Loucy (cell line): ENCODE data around the gene CD164.

Source experiments
- H2AFZ ChIP-seq: fragments of 200-600 bp; sonication (generic); 2 replicates; pipeline ENCODE4 v1.6.0; 2016; ENCODE audit warnings: antibody characterized with exemption, mild to moderate bottlenecking, low read length, moderate library complexity
- H3F3A ChIP-seq: fragments of 200-600 bp; 2 replicates; pipeline ENCODE4 v1.6.0; 2016; ENCODE audit warnings: antibody characterized with exemption, low read depth, mild to moderate bottlenecking
- H3K27me3 ChIP-seq: fragments of 200-600 bp; sonication (generic); 2 replicates; pipeline ENCODE4 v1.6.1; 2014; ENCODE audit warnings: low read length, mild to moderate bottlenecking; ENCODE audit not compliant: insufficient read depth, poor library complexity, severe bottlenecking
- H3K36me3 ChIP-seq: fragments of 200-600 bp; sonication (generic); 2 replicates; pipeline ENCODE4 v1.6.1; 2016; ENCODE audit warnings: low read length; ENCODE audit not compliant: insufficient read depth
- H3K4me1 ChIP-seq: fragments of 200-600 bp; sonication (generic); 2 replicates; pipeline ENCODE4 v1.5.1; 2014; ENCODE audit warnings: low read length, mild to moderate bottlenecking; ENCODE audit not compliant: insufficient read depth, poor library complexity, severe bottlenecking
- H3K4me2 ChIP-seq: fragments of 200-600 bp; sonication (generic); 2 replicates; pipeline ENCODE4 v1.6.0; 2014; ENCODE audit warnings: antibody characterized with exemption, low read length, low read depth, mild to moderate bottlenecking; ENCODE audit not compliant: poor library complexity, severe bottlenecking
- H3K4me3 ChIP-seq: fragments of 200-600 bp; sonication (generic); 2 replicates; pipeline ENCODE4 v1.5.1; 2014; ENCODE audit warnings: low read length, mild to moderate bottlenecking, mixed read lengths; ENCODE audit not compliant: poor library complexity, severe bottlenecking
- H3K79me2 ChIP-seq: fragments of 200-600 bp; sonication (generic); 2 replicates; pipeline ENCODE4 v1.6.1; 2014; ENCODE audit warnings: low read length; ENCODE audit not compliant: insufficient read depth
- H3K9ac ChIP-seq: fragments of 200-600 bp; sonication (generic); 2 replicates; pipeline ENCODE4 v1.6.0; 2014; ENCODE audit warnings: mild to moderate bottlenecking, low read depth, low read length, moderate library complexity; ENCODE audit not compliant: poor library complexity, severe bottlenecking
- H3K9me2 ChIP-seq: fragments of 200-600 bp; sonication (generic); replicated peaks from 2 replicates; pipeline ENCODE4 v1.6.1; 2016; ENCODE audit warnings: low read depth, low read length, mixed read lengths
- H3K9me3 ChIP-seq: fragments of 200-600 bp; sonication (generic); 2 replicates; pipeline ENCODE4 v1.6.1; 2014; ENCODE audit warnings: mild to moderate bottlenecking, antibody characterized with exemption, low read length, low read depth; ENCODE audit not compliant: insufficient read depth
- H4K20me1 ChIP-seq: fragments of 200-600 bp; sonication (generic); 2 replicates; pipeline ENCODE4 v1.6.0; 2014; ENCODE audit warnings: antibody characterized with exemption, low read length, mild to moderate bottlenecking; ENCODE audit not compliant: insufficient read depth, poor library complexity, severe bottlenecking
- EZH2phosphoT487 ChIP-seq: fragments of 200-600 bp; IDR thresholded peaks from 2 replicates; pipeline ENCODE4 v1.6.1; 2018; ENCODE audit warnings: antibody characterized with exemption, mild to moderate bottlenecking, moderate library complexity, borderline replicate concordance
- TF ChIP-seq, protein P1 (sequence below): fragments of 200-600 bp; sonication (generic); conservative IDR thresholded peaks from 2 replicates; pipeline ENCODE4 v1.5.1; 2014; ENCODE audit warnings: mild to moderate bottlenecking, antibody characterized with exemption, low read length

The CD164 gene

DNA sequence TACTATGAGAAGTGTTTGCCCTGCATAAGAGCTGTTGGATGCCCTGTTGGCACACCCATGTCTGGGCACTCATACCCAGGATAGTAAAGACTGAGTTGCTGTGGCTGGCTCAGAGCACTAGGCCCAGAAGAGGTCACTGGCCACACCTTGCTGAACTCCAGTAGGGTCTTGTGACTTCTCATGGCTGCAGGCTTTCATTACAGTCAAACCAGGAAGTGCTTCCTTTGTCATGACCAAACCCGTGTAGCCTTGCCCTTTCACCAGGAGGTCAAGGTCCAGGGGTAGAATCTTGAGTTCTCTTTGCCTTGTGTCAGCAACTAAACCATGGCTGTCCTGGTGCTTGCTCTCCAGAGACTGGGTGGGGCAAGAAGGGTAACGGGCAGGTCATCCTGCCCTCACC, 49.5 kb downstream of the CD164 start:
- no peaks in the 10 kb centered on the region for H3F3A ChIP-seq
- H2AFZ ChIP-seq = peak overlapping the region; percentile 72
- peaks cover 10% of the 10 kb centered on the region for H3K4me1 ChIP-seq
- no peaks in the 10 kb centered on the region for H3K9me2 ChIP-seq
- H3K36me3 ChIP-seq = no peaks in the 10 kb centered on the region
- H4K20me1 ChIP-seq = no peaks in the 10 kb centered on the region
- H3K4me3 ChIP-seq = no peak overlapping the region
- H3K4me2 ChIP-seq = no peak overlapping the region
- no peak overlapping the region for H3K9ac ChIP-seq
- no peaks in the 10 kb centered on the region for H3K27me3 ChIP-seq
- H3K9me3 ChIP-seq = no peaks in the 10 kb centered on the region
- H3K79me2 ChIP-seq = no peaks in the 10 kb centered on the region
- TF ChIP-seq, protein P1, sequence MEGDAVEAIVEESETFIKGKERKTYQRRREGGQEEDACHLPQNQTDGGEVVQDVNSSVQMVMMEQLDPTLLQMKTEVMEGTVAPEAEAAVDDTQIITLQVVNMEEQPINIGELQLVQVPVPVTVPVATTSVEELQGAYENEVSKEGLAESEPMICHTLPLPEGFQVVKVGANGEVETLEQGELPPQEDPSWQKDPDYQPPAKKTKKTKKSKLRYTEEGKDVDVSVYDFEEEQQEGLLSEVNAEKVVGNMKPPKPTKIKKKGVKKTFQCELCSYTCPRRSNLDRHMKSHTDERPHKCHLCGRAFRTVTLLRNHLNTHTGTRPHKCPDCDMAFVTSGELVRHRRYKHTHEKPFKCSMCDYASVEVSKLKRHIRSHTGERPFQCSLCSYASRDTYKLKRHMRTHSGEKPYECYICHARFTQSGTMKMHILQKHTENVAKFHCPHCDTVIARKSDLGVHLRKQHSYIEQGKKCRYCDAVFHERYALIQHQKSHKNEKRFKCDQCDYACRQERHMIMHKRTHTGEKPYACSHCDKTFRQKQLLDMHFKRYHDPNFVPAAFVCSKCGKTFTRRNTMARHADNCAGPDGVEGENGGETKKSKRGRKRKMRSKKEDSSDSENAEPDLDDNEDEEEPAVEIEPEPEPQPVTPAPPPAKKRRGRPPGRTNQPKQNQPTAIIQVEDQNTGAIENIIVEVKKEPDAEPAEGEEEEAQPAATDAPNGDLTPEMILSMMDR = no peak
- TF ChIP-seq EZH2phosphoT487 = no peak

DNA sequence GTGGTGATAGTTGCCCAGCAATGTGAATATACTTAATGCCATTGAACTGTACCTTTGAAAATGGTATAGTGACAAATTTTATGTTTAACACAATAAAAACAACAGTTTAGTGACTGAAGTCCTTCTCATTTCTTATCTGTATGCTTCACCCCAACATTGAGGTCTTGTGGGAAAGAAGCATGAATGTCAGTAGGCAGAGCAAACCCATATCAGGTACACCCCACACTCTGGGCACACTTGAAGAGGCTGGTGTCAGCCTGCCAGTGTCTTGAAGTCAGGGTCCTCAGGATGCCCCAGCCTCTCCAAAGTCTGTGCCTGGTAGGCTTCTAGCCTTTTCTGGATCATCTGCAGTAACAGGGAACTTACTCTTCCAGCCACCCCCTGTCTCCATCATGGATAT, 51.2 kb downstream of the CD164 start:
- Histone ChIP-seq H3K9me2 (no peaks in the 10 kb centered on the region), H4K20me1 (no peaks in the 10 kb centered on the region), H3K9me3 (no peaks in the 10 kb centered on the region), H3K36me3 (no peaks in the 10 kb centered on the region), H3K4me2 (no peak overlapping the region), H3K9ac (no peak overlapping the region), H3F3A (no peaks in the 10 kb centered on the region), H2AFZ (no peak overlapping the region), H3K79me2 (no peaks in the 10 kb centered on the region), H3K27me3 (no peaks in the 10 kb centered on the region), H3K4me1 (peaks cover 10% of the 10 kb centered on the region), H3K4me3 (no peak overlapping the region)
- TF ChIP-seq, protein P1 = no peak
- no peak for TF ChIP-seq EZH2phosphoT487

DNA sequence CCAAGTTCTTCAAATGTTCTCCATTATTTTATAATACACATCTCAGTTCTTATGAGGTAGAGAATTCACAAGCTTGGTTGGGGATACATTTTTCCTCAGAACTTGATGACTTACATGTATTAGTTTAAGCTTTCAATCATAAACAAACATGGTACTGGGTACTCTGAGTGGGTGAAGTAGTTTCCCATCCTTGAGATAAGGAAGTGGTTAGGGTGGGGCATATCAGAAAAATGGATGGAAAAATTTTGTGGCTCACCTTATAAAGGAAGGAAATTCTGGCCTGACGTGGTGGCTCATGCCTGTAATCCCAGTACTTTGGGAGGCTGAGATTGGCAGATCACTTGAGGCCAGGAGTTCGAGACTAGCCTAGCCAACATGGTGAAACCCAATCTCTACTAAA, 52.0 kb downstream of the CD164 start:
- no peaks in the 10 kb centered on the region for H3K9me3 ChIP-seq
- H3F3A ChIP-seq = no peaks in the 10 kb centered on the region
- H3K27me3 ChIP-seq = no peaks in the 10 kb centered on the region
- H3K4me3 ChIP-seq = no peak overlapping the region
- H2AFZ ChIP-seq = no peak overlapping the region
- H3K9ac ChIP-seq = no peak overlapping the region
- peaks cover 10% of the 10 kb centered on the region for H3K4me1 ChIP-seq
- H4K20me1 ChIP-seq = no peaks in the 10 kb centered on the region
- H3K9me2 ChIP-seq = no peaks in the 10 kb centered on the region
- no peak overlapping the region for H3K4me2 ChIP-seq
- no peaks in the 10 kb centered on the region for H3K79me2 ChIP-seq
- TF ChIP-seq EZH2phosphoT487 = no peak
- TF ChIP-seq, protein P1 = no peak
- H3K36me3 ChIP-seq = no peaks in the 10 kb centered on the region
